IPS-15b (cell line): ENCODE results near the gene CELA1.

Source experiments
- H3K27me3 ChIP-seq: one replicate; pipeline ENCODE4 v1.6.1; 2013; ENCODE audit warnings: low read length; ENCODE audit not compliant: control insufficient read depth, insufficient read depth
- H3K36me3 ChIP-seq: one replicate; pipeline ENCODE4 v1.6.1; 2013; ENCODE audit warnings: low read length; ENCODE audit not compliant: control insufficient read depth, insufficient read depth
- H3K4me1 ChIP-seq: one replicate; pipeline ENCODE4 v1.6.1; 2013; ENCODE audit warnings: mild to moderate bottlenecking, low read length; ENCODE audit not compliant: control insufficient read depth, insufficient read depth
- H3K4me3 ChIP-seq: one replicate; pipeline ENCODE4 v1.5.1; 2013; ENCODE audit warnings: low read depth, low read length
- H3K9ac ChIP-seq: one replicate; pipeline ENCODE4 v1.6.1; 2013; ENCODE audit warnings: low read depth, mild to moderate bottlenecking, low read length
- H3K9me3 ChIP-seq: one replicate; pipeline ENCODE4 v1.6.1; 2013; ENCODE audit warnings: mild to moderate bottlenecking, low read length; ENCODE audit not compliant: control insufficient read depth, insufficient read depth

CELA1 gene

GRCh38 chr12:51334764-51335163 lies 11.7 kb downstream of the CELA1 start:
- no peaks in the 10 kb centered on the region for H3K9me3 ChIP-seq
- H3K27me3 ChIP-seq, result no peaks in the 10 kb centered on the region
- no peaks in the 10 kb centered on the region for H3K4me1 ChIP-seq
- no peak overlapping the region for H3K4me3 ChIP-seq
- H3K9ac ChIP-seq, result no peak overlapping the region
- H3K36me3 ChIP-seq, result no peaks in the 10 kb centered on the region

- H3K4me3 ChIP-seq, result no peak overlapping the region
- H3K9ac ChIP-seq, result no peak overlapping the region
- H3K27me3 ChIP-seq, result no peaks in the 10 kb centered on the region
- no peaks in the 10 kb centered on the region for H3K9me3 ChIP-seq
- H3K4me1 ChIP-seq, result no peaks in the 10 kb centered on the region
- no peaks in the 10 kb centered on the region for H3K36me3 ChIP-seq
Observed at GRCh38 chr12:51333536-51333935, 12.9 kb downstream of the CELA1 start.

- H3K36me3 ChIP-seq, result no peaks in the 10 kb centered on the region
- no peaks in the 10 kb centered on the region for H3K9me3 ChIP-seq
- no peak overlapping the region for H3K9ac ChIP-seq
- H3K27me3 ChIP-seq, result no peaks in the 10 kb centered on the region
- no peaks in the 10 kb centered on the region for H3K4me1 ChIP-seq
- H3K4me3 ChIP-seq, result no peak overlapping the region
Observed at GRCh38 chr12:51330186-51330585, 16.3 kb downstream of the CELA1 start.

- Histone ChIP-seq H3K9me3 (no peaks in the 10 kb centered on the region), H3K36me3 (no peaks in the 10 kb centered on the region), H3K4me1 (no peaks in the 10 kb centered on the region), H3K27me3 (no peaks in the 10 kb centered on the region), H3K9ac (no peak overlapping the region), H3K4me3 (no peak overlapping the region)
Observed at GRCh38 chr12:51329742-51330141, 16.7 kb downstream of the CELA1 start.

GRCh38 chr12:51328587-51328986 lies 17.9 kb downstream of the CELA1 start:
- Histone ChIP-seq H3K4me3 (no peak overlapping the region), H3K9ac (no peak overlapping the region), H3K4me1 (no peaks in the 10 kb centered on the region), H3K27me3 (no peaks in the 10 kb centered on the region), H3K36me3 (no peaks in the 10 kb centered on the region), H3K9me3 (no peaks in the 10 kb centered on the region)

GRCh38 chr12:51326698-51327439 lies 19.6 kb downstream of the CELA1 start:
- no peaks in the 10 kb centered on the region for H3K9me3 ChIP-seq
- H3K9ac ChIP-seq, result no peak overlapping the region
- H3K4me1 ChIP-seq, result no peaks in the 10 kb centered on the region
- no peaks in the 10 kb centered on the region for H3K27me3 ChIP-seq
- H3K4me3 ChIP-seq, result no peak overlapping the region
- H3K36me3 ChIP-seq, result no peaks in the 10 kb centered on the region

- no peak overlapping the region for H3K9ac ChIP-seq
Observed at GRCh38 chr12:51324953-51325352, 21.5 kb downstream of the CELA1 start.

GRCh38 chr12:51323966-51324895 lies 22.2 kb downstream of the CELA1 start, which contains the start of gene BIN2:
Gene BIN2 (minus strand): TSS chr12:51324174. CDS start chr12:51324102, 72 bp downstream.
- Histone ChIP-seq H3K9ac (no peak within 1 kb of the TSS), H3K4me3 (no peak within 1 kb of the TSS), H3K4me1 (peaks cover 11% of the 10 kb centered on the region), H3K9me3 (no peaks in the 10 kb centered on the region), H3K36me3 (no peaks in the 10 kb centered on the region), H3K27me3 (no peaks in the 10 kb centered on the region)

More at GRCh38 chr12:51324953-51325352, 21.5 kb downstream of the CELA1 start:
- peaks cover 11% of the 10 kb centered on the region for H3K4me1 ChIP-seq
- H3K36me3 ChIP-seq, result no peaks in the 10 kb centered on the region
- no peaks in the 10 kb centered on the region for H3K27me3 ChIP-seq
- no peaks in the 10 kb centered on the region for H3K9me3 ChIP-seq
- H3K4me3 ChIP-seq, result no peak overlapping the region

GRCh38 chr12:51323317-51323960 lies 23.0 kb downstream of the CELA1 start:
- Histone ChIP-seq H3K36me3 (no peaks in the 10 kb centered on the region), H3K27me3 (no peaks in the 10 kb centered on the region), H3K4me3 (no peak overlapping the region), H3K9ac (no peak overlapping the region), H3K4me1 (peaks cover 15% of the 10 kb centered on the region), H3K9me3 (no peaks in the 10 kb centered on the region)

GRCh38 chr12:51322452-51322851 lies 24.0 kb downstream of the CELA1 start:
- H3K27me3 ChIP-seq, result no peaks in the 10 kb centered on the region
- no peak overlapping the region for H3K9ac ChIP-seq
- H3K36me3 ChIP-seq, result no peaks in the 10 kb centered on the region
- H3K4me1 ChIP-seq, result peaks cover 15% of the 10 kb centered on the region
- no peaks in the 10 kb centered on the region for H3K9me3 ChIP-seq
- no peak overlapping the region for H3K4me3 ChIP-seq

GRCh38 chr12:51321882-51322281 lies 24.6 kb downstream of the CELA1 start:
- H3K9ac ChIP-seq, result no peak overlapping the region
- no peak overlapping the region for H3K4me3 ChIP-seq
- no peaks in the 10 kb centered on the region for H3K36me3 ChIP-seq
- H3K27me3 ChIP-seq, result no peaks in the 10 kb centered on the region
- peaks cover 15% of the 10 kb centered on the region for H3K4me1 ChIP-seq
- H3K9me3 ChIP-seq, result no peaks in the 10 kb centered on the region
